Skeletal muscle satellite cell (primary cell): Measurements from ENCODE around the gene JMJD8.

Source experiments
- H3K27me3 ChIP-seq: 2 replicates; pipeline ENCODE4 v1.7.0; 2013; ENCODE audit warnings: low read length; ENCODE audit not compliant: control insufficient read depth, insufficient read depth
- H3K36me3 ChIP-seq: 2 replicates; pipeline ENCODE4 v1.7.0; 2013; ENCODE audit warnings: mild to moderate bottlenecking, control low read depth, low read length; ENCODE audit not compliant: insufficient read depth
- H3K4me1 ChIP-seq: 2 replicates; pipeline ENCODE4 v1.7.0; 2013; ENCODE audit warnings: low read length; ENCODE audit not compliant: control insufficient read depth, insufficient read depth
- H3K4me2 ChIP-seq: 2 replicates; pipeline ENCODE4 v1.7.0; 2013; ENCODE audit warnings: mild to moderate bottlenecking, low read length
- H3K4me3 ChIP-seq: 2 replicates; pipeline ENCODE4 v1.7.0; 2013; ENCODE audit warnings: low read length
- H3K9ac ChIP-seq: 2 replicates; pipeline ENCODE4 v1.7.0; 2013; ENCODE audit warnings: mild to moderate bottlenecking, low read depth, low read length, moderate library complexity
- H3K9me3 ChIP-seq: replicated peaks from 2 replicates; pipeline ENCODE4 v1.7.0; 2013; ENCODE audit warnings: mild to moderate bottlenecking, control low read depth, low read length

Gene JMJD8

DNA sequence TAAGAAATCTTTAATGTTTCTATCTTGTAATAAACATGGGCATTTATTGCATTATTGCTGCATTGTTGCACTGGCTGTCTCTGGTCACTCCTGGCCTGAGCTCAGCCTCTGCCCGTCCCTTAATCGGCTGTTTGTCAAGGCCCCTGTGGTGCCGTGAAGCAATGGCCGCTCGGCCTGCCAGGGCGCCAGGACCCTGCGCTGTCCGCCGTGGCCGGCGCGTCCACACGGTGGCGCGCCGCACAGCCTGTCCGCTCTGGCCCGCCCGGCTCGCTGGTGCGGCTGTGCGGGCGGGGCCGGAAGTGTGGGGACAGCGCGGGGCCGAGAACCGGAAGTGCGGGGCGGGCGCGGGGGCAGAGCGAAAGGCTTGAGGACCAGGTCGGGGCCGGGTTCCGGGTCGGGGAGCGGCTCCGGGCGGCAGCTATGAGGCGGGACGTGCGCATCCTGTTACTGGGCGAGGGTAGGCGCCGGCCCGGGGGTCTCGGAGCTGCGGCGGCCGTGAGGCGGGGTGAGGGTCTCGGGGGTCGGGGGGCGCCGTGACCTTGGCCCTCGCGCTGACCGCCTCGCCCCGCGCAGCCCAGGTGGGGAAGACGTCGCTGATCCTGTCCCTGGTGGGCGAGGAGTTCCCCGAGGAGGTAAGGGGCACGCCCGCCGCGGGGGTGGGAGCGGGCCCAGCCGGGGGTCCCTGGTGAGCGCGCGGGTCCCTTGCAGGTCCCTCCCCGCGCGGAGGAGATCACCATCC is 16.2 kb downstream of the JMJD8 start, which contains the start of gene RHOT2:
Gene RHOT2 (plus strand): TSS at position 353 of the 739 bp plus-strand sequence. CDS start 68 bp downstream, at position 421.
- H3K36me3 ChIP-seq = peaks cover 32% of the 10 kb centered on the region
- H3K27me3 ChIP-seq = no peaks in the 10 kb centered on the region
- H3K9me3 ChIP-seq = no peaks in the 10 kb centered on the region
- H3K9ac ChIP-seq = peak within 1 kb of the TSS; percentile 97
- peak within 1 kb of the TSS; percentile 98 for H3K4me2 ChIP-seq
- H3K4me1 ChIP-seq = peaks cover 11% of the 10 kb centered on the region
- peak within 1 kb of the TSS; percentile 95 for H3K4me3 ChIP-seq

DNA sequence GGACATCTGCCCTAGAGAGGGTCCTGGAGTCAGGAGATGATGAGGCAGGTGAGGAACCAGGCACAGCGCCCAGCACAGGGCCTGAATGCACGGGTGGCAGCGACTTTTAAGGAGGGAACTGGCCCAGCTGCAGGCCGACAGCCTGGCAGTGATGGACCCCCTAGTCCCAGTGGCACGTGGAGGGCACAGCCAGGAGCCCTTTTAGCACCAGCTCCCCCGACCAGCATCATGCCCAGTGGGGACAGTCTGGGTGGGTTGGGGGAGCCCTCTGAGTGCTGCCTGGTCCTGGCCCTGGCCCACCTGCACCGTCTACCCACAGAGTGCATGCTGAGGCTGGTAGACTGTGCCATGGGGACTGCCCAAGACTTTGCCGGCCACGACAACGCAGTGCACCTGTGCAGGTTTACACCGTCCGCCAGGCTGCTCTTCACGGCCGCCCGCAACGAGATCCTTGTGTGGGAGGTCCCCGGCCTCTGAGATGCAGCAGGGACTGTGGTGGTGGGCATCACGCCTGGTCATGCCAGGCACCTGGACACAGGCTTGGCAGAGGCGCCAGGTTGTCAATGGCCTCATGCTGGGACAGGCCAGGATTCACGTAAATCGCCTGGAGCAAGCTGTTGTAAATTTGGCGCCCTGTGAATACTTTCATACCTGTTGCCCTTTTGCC is 16.9 kb downstream of the JMJD8 start:
- Histone ChIP-seq H3K9me3 (no peaks in the 10 kb centered on the region), H3K9ac (peak overlapping the region; percentile 97), H3K4me3 (peak overlapping the region; percentile 95), H3K27me3 (no peaks in the 10 kb centered on the region), H3K36me3 (peaks cover 25% of the 10 kb centered on the region), H3K4me2 (peak overlapping the region; percentile 40), H3K4me1 (peaks cover 11% of the 10 kb centered on the region)

DNA sequence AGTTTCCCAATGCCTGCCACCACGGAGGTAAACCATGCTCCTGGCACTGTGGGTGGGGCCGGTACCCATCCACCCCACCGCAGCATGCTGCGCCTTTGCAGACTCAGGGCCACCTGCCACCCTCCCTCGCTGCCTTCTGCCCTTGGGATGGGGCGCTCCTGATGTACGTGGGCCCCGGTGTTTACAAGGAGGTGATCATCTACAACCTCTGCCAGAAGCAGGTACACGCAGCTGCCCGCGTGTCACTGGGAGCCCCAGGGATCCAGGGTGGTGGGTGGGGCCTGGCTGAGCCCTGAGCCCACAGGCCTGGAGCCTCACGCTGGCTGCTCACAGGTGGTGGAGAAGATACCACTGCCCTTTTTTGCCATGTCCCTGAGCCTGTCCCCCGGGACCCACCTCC is 17.6 kb downstream of the JMJD8 start:
- Histone ChIP-seq H3K9ac (no peak overlapping the region), H3K4me3 (no peak overlapping the region)

DNA sequence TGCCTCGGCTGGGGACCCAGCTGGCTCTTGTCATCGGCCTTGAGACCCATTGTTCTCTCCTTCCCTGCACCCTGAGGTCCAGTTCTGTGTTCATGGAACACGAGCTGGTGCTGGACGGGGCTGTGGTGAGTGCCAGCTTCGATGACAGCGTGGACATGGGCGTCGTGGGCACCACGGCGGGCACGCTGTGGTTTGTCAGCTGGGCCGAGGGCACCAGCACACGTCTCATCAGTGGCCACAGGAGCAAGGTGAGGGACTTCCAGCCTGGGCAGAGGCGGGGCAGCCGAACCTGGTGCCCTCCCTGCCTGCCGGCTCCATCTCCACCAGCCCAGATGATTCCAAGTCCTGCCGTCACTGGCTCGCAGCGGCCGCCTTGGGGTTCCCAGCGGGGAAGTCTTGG is 21.5 kb downstream of the JMJD8 start:
- Histone ChIP-seq H3K4me1 (peaks cover 13% of the 10 kb centered on the region), H3K9me3 (no peaks in the 10 kb centered on the region), H3K27me3 (no peaks in the 10 kb centered on the region), H3K36me3 (peaks cover 11% of the 10 kb centered on the region), H3K9ac (no peak overlapping the region), H3K4me3 (no peak overlapping the region), H3K4me2 (no peak overlapping the region)

More for the DNA sequence above, 17.6 kb downstream of the JMJD8 start:
- Histone ChIP-seq H3K27me3 (no peaks in the 10 kb centered on the region), H3K4me2 (no peak overlapping the region), H3K4me1 (peaks cover 11% of the 10 kb centered on the region), H3K36me3 (peaks cover 21% of the 10 kb centered on the region), H3K9me3 (no peaks in the 10 kb centered on the region)

DNA sequence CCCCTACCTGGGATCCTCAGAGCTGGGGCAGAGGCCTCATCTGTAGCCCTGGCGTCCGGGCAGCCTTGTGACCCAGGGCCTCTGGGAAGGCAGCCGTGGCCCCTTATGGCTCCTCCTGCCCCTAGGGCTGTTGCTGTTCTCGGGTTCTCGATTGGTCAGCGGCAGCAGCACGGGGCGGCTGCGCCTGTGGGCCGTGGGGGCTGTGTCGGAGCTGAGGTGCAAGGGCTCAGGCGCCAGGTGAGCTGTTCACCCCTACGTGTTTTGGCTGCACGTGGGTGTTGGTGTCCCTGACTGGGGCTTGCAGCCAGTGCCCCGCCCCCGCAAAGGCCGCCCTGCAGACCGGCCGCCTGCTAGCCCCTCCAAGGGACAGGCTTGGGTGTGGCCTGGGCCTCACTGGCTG is 22.0 kb downstream of the JMJD8 start:
- H3K9me3 ChIP-seq = no peaks in the 10 kb centered on the region
- H3K9ac ChIP-seq = no peak overlapping the region
- H3K4me3 ChIP-seq = no peak overlapping the region
- H3K4me1 ChIP-seq = peaks cover 11% of the 10 kb centered on the region
- H3K4me2 ChIP-seq = no peak overlapping the region
- no peaks in the 10 kb centered on the region for H3K27me3 ChIP-seq
- H3K36me3 ChIP-seq = peaks cover 11% of the 10 kb centered on the region

DNA sequence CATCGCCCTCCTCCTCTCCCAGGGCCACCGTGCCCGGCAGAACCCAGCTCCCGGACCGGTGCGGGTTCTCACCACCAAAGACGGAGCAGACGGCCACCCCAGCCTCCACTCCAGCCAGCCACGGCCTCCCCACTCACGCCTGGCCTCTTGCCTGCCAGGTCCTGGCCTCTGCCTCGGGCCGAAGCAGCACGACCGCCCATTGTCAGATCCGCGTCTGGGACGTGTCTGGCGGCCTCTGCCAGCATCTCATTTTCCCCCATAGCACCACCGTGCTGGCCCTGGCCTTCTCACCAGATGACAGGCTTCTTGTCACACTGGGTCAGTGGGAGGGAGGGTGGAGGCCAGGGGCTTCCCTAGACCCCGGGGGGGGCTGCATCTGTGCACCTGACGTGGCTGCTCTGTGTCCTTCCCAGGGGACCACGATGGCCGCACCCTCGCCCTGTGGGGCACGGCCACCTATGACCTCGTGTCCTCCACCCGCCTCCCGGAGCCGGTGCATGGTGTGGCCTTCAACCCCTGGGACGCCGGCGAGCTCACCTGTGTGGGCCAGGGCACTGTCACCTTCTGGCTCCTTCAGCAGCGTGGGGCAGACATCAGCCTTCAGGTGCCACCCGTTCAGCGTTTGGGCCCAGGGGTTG is 22.8 kb downstream of the JMJD8 start:
- H3K9me3 ChIP-seq = no peaks in the 10 kb centered on the region
- peaks cover 11% of the 10 kb centered on the region for H3K4me1 ChIP-seq
- peak overlapping the region; percentile 49 for H3K9ac ChIP-seq
- H3K4me3 ChIP-seq = no peak overlapping the region
- H3K36me3 ChIP-seq = peaks cover 11% of the 10 kb centered on the region
- peak overlapping the region; percentile 67 for H3K4me2 ChIP-seq
- no peaks in the 10 kb centered on the region for H3K27me3 ChIP-seq

DNA sequence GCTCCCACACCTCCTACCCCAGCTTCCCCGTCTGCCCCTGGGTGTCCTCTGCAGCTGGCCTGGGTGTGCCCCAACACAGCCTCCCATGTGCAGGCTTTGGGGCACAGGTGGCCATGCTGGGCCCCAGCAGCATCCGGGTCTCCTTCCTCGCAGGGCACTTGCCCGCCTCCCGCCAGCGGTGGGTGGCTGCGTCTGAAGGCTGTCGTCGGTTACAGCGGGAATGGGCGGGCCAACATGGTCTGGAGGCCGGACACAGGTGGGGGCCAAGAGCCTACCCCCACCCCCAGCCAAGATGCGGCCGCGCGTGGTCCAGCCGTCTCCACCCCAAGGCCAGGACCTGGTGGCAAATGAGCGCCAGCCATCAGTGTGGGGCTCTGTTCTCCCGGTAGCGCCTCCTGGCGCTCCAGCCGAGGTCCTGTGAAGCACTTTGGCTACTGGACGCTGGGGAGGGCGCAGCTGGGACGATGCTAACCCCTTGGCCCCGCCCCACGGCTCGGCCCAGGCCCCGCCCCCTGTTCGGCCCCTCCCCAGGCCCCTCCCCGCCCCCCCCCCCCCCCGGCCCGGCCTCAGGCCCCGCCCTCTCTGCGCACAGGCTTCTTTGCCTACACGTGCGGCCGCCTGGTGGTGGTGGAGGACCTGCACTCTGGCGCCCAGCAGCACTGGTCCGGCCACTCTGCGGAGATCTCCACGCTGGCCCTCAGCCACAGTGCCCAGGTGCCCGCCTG is 23.5 kb downstream of the JMJD8 start:
- peak overlapping the region; percentile 49 for H3K9ac ChIP-seq

DNA sequence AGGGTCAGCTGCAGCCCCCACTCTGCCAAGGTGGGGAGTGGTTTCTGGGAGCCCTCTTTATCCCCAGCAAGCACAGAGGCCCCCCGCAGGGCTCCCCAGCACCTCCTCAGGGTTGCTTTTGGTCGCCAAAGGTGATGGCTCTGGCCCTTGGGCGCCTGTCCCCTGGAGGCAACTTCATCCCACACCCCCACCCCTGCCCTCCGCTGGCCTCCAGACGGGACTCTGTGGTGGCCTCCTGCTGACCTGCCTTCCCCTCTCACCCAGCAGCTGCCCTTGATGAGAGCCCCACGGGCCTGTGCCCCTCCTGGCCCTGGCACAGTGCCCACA is 24.0 kb downstream of the JMJD8 start:
- Histone ChIP-seq H3K4me1 (peaks cover 11% of the 10 kb centered on the region), H3K27me3 (no peaks in the 10 kb centered on the region), H3K9ac (no peak overlapping the region)

More for the DNA sequence above, 23.5 kb downstream of the JMJD8 start:
- Histone ChIP-seq H3K36me3 (peaks cover 15% of the 10 kb centered on the region), H3K27me3 (no peaks in the 10 kb centered on the region), H3K9me3 (no peaks in the 10 kb centered on the region), H3K4me1 (peaks cover 11% of the 10 kb centered on the region), H3K4me3 (peak overlapping the region; percentile 45), H3K4me2 (peak overlapping the region; percentile 75)

DNA sequence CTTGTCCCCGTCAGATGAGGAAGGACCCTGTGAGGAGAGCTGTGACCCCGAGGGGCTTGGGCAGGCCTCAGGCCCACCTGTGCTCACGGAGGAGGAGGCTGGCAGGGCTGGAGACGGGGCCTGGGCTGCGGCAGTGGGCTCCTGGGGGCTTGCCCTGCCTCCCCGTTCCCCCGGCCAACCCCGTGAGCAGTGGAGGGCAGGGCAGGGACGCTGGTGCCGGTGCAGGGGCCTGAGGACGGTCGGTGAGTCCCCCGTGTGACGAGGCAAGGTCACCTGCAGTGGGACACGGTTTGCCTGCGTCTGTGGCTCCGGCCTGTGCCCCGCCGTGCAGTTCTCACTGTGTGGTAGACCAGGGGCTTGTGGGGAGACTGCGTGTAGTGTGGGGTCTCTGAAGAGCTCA is 24.5 kb downstream of the JMJD8 start:
- H3K4me3 ChIP-seq = no peak overlapping the region
- H3K4me2 ChIP-seq = no peak overlapping the region
- no peak overlapping the region for H3K9ac ChIP-seq
- H3K4me1 ChIP-seq = peaks cover 11% of the 10 kb centered on the region
- peaks cover 15% of the 10 kb centered on the region for H3K36me3 ChIP-seq
- H3K9me3 ChIP-seq = no peaks in the 10 kb centered on the region
- no peaks in the 10 kb centered on the region for H3K27me3 ChIP-seq

More for the DNA sequence above, 24.0 kb downstream of the JMJD8 start:
- no peaks in the 10 kb centered on the region for H3K9me3 ChIP-seq
- peaks cover 15% of the 10 kb centered on the region for H3K36me3 ChIP-seq
- H3K4me2 ChIP-seq = peak overlapping the region; percentile 75
- H3K4me3 ChIP-seq = no peak overlapping the region

DNA sequence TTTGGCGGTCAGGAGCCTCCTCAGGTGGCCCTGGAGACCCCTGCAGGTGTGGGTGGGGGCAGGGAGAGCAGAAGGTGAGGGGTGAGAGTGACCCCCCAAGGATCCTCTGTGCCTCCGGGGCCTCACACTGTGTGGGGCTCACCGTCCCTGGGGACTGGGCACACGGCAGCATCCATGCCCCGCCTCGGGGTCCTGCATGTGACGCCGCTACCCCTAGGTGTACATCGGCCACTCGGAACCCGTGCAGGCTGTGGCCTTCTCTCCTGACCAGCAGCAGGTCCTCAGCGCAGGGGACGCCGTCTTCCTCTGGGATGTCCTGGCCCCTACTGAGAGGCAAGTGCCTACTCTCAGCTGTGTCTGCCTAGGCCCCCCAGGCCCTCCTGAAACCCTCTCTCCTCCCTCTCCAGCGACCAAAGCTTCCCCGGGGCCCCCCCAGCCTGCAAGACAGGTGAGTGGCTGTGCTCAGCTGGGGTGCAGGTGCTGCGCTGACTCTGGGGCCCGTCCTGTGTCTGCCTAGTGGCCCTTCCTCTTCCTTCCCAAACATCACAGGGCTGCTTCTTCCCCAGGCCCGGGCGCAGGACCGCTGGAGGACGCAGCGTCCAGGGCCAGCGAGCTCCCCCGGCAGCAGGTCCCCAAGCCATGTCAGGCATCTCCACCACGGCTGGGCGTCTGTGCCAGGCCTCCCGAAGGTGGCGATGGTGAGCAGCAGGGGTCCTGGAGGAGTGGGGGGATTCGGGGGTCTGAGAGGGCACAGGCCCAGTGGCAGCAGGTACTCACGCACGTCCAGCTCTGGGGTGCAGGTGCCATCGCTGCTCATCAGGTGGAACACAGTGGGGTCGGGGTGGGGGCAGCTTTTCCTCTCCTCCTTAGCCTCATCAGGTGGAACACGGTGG is 25.2 kb downstream of the JMJD8 start:
- H3K4me2 ChIP-seq = no peak overlapping the region
- H3K9me3 ChIP-seq = no peaks in the 10 kb centered on the region
- H3K27me3 ChIP-seq = no peaks in the 10 kb centered on the region
- H3K4me1 ChIP-seq = peaks cover 11% of the 10 kb centered on the region
- H3K9ac ChIP-seq = no peak overlapping the region
- H3K4me3 ChIP-seq = no peak overlapping the region
- H3K36me3 ChIP-seq = peaks cover 15% of the 10 kb centered on the region
